Mesothelial cell of epicardium (in vitro differentiated cells): ENCODE results near the gene TPRKB. TPM values are rescaled to one million over a fixed set of nuclear protein-coding genes. Genes with fewer than 3 reads are reported as not detected.
A peak's percentile ranks its signal among the peaks of the same experiment; 100 is the strongest.
"Not testable (repeated sequence)": the region's sequence is repeated elsewhere in the genome, so short reads cannot be mapped to it uniquely, and the experiment has no call there.

Experiments used
- DNase-seq, 2 experiments: peaks; one replicate each; pipeline ENCODE4 v3.0.0; 2021; ENCODE audit warnings: low spot score in 2 of 2; ENCODE audit not compliant: unreplicated experiment in 2 of 2
- H3K27ac Mint-ChIP-seq: 2 replicates; pipeline ENCODE4 v1.8.0; 2021; ENCODE audit warnings: mixed read lengths
- H3K27me3 Mint-ChIP-seq: 2 replicates; pipeline ENCODE4 v1.8.0; 2021; ENCODE audit warnings: low read depth, mixed read lengths
- H3K36me3 Mint-ChIP-seq: 2 replicates; pipeline ENCODE4 v1.8.0; 2021; ENCODE audit warnings: mixed read lengths
- H3K4me1 Mint-ChIP-seq: 2 replicates; pipeline ENCODE4 v1.8.0; 2021; ENCODE audit warnings: mixed read lengths
- H3K4me3 Mint-ChIP-seq: 2 replicates; pipeline ENCODE4 v1.8.0; 2021; ENCODE audit warnings: mild to moderate bottlenecking, moderate library complexity, mixed read lengths
- H3K9me3 Mint-ChIP-seq: 2 replicates; pipeline ENCODE4 v1.8.0; 2021; ENCODE audit warnings: mixed read lengths
- total RNA-seq: library from RNA; stranded (reverse); gene quantifications from 3 replicates; pipeline ENCODE4 v1.2.1, GENCODE V29; 2021
- TF ChIP-seq, protein P1 (sequence below): fragments of 200-600 bp; sonication (generic); IDR thresholded peaks from one replicate; pipeline ENCODE4 v1.5.0; 2021; ENCODE audit warnings: antibody characterized with exemption; ENCODE audit not compliant: unreplicated experiment

The TPRKB gene
- total RNA-seq, 1 donor from 2014 or later: 35.0 TPM

DNA sequence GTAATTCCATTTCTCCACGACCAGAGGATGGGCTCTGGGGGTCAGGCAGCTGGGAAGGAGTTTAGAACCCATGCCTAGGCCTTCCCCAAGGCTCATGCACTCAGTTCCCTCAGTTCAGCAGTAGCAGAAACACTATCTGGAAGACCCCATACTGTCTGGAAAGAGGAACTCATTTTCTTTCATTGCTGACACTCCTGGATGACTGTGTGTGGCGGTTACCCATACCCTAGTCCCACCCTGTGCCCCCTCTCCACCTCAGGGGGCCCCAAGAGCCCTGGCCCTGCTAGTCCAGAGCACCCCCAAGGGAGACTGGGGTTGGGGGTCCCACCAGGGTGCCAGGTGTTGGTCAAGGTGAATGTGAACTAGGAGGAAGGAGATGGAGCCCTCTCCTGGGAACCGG lies 29.5 kb downstream of the TPRKB start:
- TF ChIP-seq, protein P1, sequence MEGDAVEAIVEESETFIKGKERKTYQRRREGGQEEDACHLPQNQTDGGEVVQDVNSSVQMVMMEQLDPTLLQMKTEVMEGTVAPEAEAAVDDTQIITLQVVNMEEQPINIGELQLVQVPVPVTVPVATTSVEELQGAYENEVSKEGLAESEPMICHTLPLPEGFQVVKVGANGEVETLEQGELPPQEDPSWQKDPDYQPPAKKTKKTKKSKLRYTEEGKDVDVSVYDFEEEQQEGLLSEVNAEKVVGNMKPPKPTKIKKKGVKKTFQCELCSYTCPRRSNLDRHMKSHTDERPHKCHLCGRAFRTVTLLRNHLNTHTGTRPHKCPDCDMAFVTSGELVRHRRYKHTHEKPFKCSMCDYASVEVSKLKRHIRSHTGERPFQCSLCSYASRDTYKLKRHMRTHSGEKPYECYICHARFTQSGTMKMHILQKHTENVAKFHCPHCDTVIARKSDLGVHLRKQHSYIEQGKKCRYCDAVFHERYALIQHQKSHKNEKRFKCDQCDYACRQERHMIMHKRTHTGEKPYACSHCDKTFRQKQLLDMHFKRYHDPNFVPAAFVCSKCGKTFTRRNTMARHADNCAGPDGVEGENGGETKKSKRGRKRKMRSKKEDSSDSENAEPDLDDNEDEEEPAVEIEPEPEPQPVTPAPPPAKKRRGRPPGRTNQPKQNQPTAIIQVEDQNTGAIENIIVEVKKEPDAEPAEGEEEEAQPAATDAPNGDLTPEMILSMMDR: no peak
- peaks cover 6% of the 10 kb centered on the region for H3K4me1 Mint-ChIP-seq
- no peak overlapping the region for H3K4me3 Mint-ChIP-seq
- no peak overlapping the region for H3K27ac Mint-ChIP-seq
- H3K9me3 Mint-ChIP-seq: peaks cover 5% of the 10 kb centered on the region
- no peak for DNase-seq
- no peaks in the 10 kb centered on the region for H3K36me3 Mint-ChIP-seq
- H3K27me3 Mint-ChIP-seq: peaks cover 64% of the 10 kb centered on the region

GRCh38 chr2:73707058-73707457 lies 30.1 kb downstream of the TPRKB start:
- TF ChIP-seq, protein P1: no peak
- no peak overlapping the region for H3K4me3 Mint-ChIP-seq
- no peak for DNase-seq
- H3K36me3 Mint-ChIP-seq: no peaks in the 10 kb centered on the region
- H3K9me3 Mint-ChIP-seq: peaks cover 5% of the 10 kb centered on the region
- H3K4me1 Mint-ChIP-seq: peaks cover 12% of the 10 kb centered on the region
- peak overlapping the region; percentile 32 for H3K27ac Mint-ChIP-seq
- H3K27me3 Mint-ChIP-seq: peaks cover 58% of the 10 kb centered on the region

GRCh38 chr2:73705091-73705490 lies 32.1 kb downstream of the TPRKB start:
- H3K27me3 Mint-ChIP-seq: peaks cover 45% of the 10 kb centered on the region
- H3K4me1 Mint-ChIP-seq: peaks cover 12% of the 10 kb centered on the region
- no peak for DNase-seq

GRCh38 chr2:73704285-73704684 lies 32.9 kb downstream of the TPRKB start:
- no peak overlapping the region for H3K4me3 Mint-ChIP-seq
- no peaks in the 10 kb centered on the region for H3K36me3 Mint-ChIP-seq
- H3K4me1 Mint-ChIP-seq: peaks cover 12% of the 10 kb centered on the region
- DNase-seq: no peak
- H3K9me3 Mint-ChIP-seq: no peaks in the 10 kb centered on the region
- H3K27ac Mint-ChIP-seq: no peak overlapping the region
- peaks cover 41% of the 10 kb centered on the region for H3K27me3 Mint-ChIP-seq
- TF ChIP-seq, protein P1: no peak

More at GRCh38 chr2:73705091-73705490, 32.1 kb downstream of the TPRKB start:
- no peaks in the 10 kb centered on the region for H3K36me3 Mint-ChIP-seq
- H3K4me3 Mint-ChIP-seq: no peak overlapping the region
- H3K9me3 Mint-ChIP-seq: peaks cover 5% of the 10 kb centered on the region
- H3K27ac Mint-ChIP-seq: no peak overlapping the region
- TF ChIP-seq, protein P1: no peak

GRCh38 chr2:73703675-73704074 lies 33.5 kb downstream of the TPRKB start:
- H3K27me3 Mint-ChIP-seq: peaks cover 38% of the 10 kb centered on the region
- no peaks in the 10 kb centered on the region for H3K9me3 Mint-ChIP-seq
- H3K4me1 Mint-ChIP-seq: peaks cover 12% of the 10 kb centered on the region
- H3K4me3 Mint-ChIP-seq: no peak overlapping the region
- no peak overlapping the region for H3K27ac Mint-ChIP-seq
- no peaks in the 10 kb centered on the region for H3K36me3 Mint-ChIP-seq
- no peak for DNase-seq
- TF ChIP-seq, protein P1: no peak

DNA sequence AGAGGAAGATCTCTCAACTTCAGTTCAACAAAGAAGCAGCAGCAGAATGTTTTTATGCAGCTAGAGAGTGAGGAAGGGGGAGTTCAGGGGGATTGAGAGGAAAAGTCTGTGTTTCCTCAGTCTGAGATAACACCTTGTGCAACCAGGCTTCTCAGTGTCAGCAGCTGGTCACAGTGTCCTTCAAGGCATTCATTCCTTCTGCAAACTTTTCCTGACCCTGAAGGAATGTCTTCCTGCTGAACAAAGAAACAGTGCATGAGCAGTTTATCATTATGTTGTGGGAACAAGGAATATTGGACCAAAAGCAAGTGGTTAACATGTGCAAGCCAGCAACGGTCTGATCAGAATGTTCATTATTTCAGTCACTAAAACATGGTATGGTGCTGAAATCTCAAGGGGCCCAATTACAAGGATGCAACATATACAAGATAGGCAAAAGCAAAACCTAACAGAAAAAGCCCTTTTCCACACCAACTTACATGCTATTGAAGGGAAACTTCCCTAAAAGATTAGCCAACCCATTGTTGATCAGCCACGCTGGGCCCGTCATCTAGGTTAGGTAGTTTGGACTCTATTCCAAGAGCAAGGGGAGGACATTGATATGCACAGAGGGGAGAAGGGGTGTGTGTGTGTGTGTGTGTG lies 34.2 kb downstream of the TPRKB start:
- H3K4me3 Mint-ChIP-seq, DNase-seq, H3K36me3 Mint-ChIP-seq, H3K27ac Mint-ChIP-seq, H3K9me3 Mint-ChIP-seq: not testable (repeated sequence)
- Mint-ChIP-seq H3K4me1 (peaks cover 12% of the 10 kb centered on the region), H3K27me3 (peaks cover 36% of the 10 kb centered on the region)
